ENCODE measurements around the gene MGST3.
"Not testable (repeated sequence)": the region's sequence is repeated elsewhere in the genome, so short reads cannot be mapped to it uniquely, and the experiment has no call there.

The MGST3 gene

DNA sequence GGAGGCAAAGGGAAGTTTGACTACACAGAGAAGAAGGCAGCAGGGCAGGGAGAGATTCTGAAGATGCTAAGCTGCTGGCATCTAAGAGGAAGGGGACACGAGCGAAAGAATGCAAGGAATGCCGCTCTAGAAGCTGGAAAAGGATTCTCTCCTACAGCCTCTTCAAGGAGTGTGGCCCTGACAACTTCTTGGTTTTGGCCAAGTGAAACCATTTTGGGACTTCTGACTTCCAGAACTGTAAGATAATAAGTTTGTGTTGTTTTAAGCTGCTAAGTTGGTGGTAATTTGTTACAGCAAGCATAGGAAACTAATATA lies 28.5 kb downstream of the MGST3 start:
- DNase-seq: no peak

DNA sequence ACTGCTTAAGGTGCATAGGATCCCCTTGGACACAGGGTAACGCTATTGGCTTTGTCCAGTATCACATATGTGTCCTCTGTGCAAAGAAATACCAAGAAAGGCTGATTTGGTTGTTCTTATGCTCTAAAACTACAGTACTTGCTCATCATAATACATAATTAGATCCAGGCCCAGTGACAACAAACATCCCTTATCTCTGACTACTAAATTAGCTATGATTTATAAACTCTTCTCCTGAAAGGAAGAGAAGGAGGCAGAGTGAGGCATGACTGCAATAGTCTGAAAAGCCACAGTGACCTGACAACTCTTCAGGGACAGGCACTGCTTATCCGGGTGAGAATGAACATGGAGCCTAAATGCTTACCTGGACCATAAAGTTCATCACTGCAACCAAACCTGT lies 30.7 kb downstream of the MGST3 start:
- no peak for DNase-seq

DNA sequence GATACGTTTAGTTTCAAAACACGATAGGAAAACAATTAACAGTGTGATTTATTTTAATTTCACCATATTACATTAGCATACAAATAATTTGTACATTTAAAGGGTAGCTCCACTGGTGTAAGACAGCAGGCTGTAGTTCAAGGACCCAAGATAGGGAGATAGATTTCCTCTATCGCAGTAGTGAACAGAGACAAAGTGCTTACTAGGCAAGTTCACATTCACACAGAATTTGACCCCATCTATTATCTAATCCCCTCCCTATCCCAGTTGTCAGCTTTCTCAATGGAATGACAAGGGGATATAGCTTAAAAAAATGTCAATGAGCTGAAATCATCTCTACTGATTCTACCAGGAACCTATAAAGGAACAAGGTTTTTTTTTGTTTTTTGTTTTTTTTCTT lies 31.2 kb downstream of the MGST3 start:
- DNase-seq: no peak

DNA sequence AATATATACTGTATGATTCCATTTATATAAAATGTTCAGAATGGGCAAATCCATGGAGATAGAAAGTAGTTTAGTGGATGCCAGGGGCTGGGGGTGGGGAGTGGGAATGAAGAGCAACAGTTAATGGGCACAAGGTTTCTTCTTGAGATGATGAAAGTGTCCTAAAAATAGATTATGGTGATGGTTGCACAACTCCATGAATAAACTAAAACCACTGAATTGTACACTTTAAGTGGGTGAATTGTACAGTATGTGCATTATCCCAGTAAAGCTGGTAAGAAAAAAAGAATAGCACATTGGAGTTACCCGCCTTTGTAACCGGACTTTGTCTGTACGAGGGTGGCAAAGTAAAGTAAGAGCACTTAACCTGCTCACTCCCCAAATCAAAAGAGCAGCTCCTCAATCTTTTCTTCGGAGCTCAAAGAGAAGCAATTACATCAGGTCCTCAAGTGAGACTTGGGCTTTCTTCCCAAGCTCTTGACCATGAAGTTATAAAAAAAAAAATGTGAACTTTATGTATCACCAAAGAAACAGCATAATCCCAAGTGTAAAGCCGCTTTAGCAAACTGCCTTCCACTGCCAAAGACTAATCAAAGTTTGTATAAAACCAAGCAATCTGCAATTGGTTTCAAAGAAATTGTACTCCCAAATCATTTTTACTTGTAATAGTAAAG lies 35.3 kb downstream of the MGST3 start:
- DNase-seq: peak; percentile 42

DNA sequence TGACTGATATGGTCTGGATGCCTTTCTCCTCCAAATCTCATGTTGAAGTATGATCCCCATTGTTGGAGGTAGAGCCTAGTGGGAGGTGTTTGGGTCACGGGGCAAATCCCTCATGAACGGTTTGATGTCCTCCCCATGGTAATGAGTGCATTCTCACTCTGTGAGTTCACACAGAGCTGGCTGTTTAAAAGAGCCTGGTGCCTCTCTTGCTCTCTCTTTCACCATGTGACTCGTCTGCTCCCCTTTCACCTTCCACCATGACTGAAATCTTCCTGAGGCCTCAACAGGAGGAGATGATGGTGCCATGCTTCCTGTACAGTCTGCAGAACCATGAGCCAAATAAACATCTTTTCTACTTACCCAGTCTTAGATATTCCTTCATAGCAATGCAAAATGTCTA lies 37.1 kb downstream of the MGST3 start:
- DNase-seq: no peak

DNA sequence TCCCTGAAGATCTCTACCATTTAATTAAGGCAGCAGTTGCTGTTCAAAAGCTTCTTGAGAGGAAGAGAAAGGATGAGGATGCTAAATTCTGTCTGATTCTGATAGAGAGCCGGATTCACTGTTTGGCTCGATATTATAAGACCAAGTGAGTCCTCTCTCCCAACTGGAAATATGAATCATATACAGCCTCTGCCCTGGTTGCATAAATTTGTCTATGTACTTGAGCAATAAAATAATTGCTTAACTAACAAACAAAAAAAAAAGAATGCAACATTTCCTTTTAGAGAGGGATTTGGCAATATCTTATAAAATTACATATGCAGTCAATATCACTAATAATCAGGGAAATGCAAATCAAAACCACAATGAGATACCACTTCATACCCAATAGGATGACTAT lies 40.5 kb downstream of the MGST3 start:
- DNase-seq: no peak

DNA sequence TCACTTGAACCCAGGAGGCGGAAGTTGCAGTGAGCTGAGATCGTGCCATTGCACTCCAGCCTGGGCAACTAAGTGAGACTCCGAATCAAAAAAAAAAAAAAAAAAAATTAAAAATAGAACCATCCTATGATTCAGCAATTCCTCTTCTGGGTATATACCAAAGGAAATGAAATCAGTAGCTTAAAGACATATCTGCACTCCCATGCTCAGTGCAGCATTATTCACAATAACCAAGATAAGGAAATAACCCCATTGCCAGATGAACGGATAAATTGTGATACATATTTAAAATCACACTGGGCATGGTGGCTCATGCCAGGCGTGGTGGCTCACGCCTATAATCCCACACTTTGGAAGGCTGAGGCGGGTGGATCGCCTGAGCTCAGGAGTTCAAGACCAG lies 43.6 kb downstream of the MGST3 start:
- DNase-seq: peak; percentile 54

DNA sequence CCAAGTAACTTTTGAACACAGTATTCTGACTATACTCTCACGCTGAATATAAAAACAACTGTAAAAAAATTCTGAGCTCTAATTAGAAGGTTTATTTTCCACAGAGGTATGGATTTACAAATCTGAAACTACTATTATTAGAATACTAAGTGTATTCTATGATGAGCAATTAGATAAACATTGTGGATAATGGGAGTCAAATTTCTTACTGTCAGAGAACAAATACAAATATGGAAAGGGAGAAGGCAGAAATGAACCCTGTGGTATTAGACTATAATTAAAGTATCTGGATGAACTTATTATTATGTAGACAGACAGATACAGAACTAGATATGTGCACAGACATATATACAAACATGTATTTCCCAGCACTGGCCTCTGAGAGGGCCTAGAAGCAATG lies 44.8 kb downstream of the MGST3 start:
- no peak for DNase-seq

DNA sequence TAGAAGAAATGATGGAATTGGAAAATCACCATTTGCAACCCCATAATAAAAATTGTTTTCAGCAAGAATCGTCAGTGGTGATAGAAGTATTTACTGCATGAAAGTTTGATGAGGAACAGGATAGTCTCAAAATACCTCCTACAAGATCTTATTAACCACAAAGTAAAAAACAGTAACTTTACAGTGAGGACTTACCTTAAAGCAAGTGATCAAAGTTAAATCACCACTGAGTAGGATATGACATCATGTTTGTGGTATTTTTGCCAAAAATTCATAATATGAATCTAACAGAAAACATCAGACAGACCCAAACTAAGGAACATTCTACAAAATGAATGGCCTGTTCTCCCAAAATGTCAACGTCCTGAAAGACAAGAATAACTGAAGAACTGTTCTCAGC lies 47.5 kb downstream of the MGST3 start:
- DNase-seq: no peak

DNA sequence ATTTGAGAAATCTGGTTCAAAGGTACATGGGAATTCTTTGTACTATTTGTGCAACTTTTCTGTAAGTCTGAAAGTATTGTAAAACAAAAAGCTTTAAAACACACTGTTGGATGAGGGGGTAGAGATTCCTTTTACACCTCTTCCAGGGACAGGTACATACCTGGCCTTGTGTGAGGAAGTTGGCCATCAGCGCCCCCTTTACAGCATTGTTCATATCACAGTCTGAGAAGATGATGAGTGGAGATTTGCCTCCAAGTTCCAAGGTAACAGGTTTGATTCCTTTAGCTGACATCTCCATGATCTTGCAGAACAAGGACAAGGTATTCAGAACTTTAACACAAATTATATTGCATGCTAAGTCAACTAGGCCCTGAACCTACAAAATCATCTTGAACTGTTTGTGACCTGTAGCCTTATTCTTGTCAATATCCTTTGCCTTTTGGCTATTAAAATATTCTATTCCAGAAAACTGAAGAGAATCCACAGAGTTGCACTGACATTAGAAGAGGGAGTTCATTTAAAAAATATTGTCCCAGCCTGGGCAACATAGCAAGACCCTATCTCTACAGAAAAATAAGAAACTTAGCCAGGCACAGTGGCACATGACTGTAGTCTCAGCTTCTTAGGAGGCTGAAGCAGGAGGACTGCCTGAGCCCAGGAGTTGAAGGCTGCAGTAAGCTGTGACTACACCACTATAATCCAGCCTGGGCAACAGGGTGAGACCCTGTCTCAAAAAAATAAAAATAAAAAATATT lies 48.4 kb downstream of the MGST3 start:
- DNase-seq: no peak

DNA sequence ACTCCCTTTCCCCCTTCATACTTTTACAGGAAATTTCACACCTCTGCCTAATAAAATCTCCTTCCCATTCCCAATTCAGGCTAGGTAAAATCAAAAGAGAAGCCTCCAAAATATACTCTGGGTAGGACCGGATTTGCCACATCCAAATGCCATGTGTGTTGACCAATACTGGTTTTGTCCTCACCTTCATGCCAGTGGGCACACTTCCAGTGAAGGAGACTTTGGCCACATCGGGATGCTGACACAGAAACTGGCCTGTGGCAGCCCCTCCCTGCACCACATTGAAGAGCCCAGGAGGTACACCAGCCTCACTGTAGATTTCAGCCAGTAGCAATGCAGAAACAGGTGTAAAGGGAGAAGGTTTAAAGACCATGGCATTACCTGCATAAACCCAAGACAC lies 49.3 kb downstream of the MGST3 start:
- no peak for DNase-seq

DNA sequence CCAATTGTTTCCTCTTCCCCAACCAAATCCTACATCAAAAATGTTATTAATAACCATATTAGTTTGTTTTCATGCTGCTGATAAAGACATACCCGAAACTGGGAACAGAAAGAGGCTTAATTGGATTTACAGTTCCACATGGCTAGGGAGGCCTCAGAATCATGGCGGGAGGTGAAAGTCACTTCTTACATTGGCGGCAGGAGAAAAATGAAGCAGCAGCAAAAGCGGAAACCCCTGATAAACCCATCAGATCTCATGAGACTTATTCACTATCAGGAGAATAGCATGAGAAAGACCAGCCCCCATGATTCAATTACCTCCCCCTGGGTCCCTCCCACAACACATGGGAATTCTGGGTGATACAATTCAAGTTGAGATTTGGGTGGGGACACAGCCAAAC lies 49.7 kb downstream of the MGST3 start:
- DNase-seq: not testable (repeated sequence)

DNA sequence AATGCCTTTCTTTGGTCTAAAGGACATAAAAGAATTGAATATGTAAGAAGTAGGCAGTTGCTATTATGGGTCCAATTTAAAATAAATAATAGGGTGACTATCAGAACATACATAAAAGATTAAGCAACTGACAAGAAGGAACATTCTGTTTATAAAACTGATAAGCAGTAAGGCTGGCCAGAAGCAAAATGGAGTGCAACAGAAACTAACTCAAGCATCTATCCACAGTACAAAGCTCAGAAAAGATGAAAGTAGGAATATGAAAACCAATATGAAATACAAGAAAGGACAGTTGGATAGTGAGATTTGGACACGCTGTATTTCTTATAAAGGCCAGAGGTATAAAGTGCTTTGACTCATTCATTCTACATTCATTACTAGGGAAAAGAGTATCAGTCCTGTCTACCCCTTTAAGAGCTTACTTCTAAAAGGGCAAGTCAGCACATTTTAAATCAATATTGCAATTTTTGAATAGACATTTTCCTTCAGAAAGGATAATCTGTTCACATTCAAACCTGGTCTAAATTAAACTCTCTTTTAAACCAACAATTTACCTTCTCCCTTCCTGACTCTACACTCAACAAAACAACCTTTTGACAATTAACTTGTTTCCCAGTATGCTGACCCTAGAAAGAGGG lies 52.9 kb downstream of the MGST3 start:
- DNase-seq: no peak

DNA sequence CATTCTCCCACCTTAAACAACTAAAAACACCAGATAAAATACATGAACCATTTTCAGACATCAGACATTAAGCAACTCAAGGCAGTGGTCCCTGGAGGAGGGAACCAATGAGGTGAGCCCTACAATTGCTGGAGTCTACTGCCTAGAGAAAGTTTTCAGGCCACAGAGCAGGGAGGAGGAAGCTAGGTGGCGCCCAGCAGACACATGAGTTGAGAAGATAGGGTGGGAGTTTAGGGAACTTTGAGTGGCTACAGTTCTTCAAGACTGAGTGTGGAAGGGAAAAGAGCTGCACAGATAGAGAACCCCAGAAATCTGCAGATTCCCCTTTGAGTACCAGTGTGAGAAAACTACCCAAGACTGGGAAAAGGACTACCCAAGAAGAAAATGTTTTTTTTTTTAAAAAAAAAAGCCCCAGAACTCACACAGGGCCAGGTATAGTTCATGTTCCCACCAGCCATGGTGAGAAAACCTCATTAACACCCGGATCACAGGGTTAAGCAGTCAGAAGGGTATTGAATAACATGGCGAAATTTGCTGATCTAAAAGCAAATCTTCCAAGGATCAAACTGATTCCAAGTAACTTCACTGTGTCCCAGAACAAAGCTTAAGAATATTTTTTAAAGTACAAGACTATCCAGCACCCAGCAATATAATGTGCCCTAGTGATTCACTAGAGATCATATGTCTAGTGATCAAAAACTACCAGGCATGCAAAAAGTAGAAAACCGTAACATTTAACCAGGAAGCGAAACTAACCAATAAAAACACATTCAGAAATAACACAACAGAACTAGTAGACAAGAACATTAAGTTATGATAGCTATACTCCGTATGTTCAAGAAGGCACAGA lies 55.3 kb downstream of the MGST3 start:
- DNase-seq: peak; percentile 71

DNA sequence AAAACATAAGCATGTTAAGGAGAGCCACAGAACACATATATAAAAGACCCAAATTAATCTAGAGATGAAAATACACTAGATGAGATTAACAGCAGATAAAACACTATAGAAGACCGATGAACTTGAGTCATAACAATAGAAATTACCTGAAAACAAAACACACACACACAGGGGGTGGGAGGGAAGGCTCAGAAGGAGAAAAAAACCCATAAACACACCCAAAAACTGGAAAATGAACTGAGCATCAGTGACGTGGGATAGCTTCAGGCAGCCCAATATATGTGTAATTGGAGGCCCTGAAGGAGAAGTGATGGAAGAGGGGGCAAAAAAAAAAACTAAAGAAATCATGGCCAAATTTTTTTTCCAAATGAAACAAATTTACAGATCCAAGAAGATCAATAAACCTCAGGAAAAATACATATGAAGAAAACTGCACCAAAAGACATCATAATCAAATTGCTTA lies 56.0 kb downstream of the MGST3 start:
- no peak for DNase-seq

DNA sequence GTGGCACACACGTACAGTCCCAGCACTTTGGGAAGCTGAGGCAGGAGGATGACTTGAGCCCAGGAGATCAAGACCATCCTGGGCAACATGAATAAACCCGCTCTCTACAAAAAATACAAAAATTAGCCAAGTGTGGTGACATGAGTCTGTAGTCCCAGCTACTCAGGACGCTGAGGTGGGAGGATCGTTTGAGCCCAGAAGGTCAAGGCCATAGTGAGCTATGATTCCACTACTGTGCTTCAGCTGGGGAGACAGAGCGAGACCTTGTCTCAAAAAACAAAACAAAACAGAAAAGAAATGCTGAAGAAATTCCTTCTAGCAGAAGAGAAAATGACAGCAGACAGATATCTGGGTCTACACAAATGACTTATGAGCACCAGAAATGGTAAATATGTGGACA lies 57.0 kb downstream of the MGST3 start:
- no peak for DNase-seq

DNA sequence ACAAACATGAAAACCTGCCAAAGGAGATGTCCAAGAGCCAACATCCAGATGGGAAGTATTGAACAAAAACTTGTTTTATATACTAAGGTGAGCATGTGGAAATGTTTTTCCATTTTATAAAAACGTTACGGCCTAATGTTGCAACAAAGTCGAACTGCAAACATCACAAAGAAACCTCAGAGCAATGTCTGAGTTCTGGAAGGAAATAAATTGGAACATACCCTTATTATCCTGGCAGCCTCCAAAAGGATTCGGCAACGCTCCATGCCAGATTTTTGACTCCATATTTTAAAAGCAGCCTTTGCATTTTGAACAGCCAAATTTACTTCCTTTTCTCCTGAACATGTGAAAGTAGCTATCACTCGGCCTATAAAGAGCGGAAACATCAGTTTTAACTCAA lies 64.0 kb downstream of the MGST3 start:
- DNase-seq: no peak

DNA sequence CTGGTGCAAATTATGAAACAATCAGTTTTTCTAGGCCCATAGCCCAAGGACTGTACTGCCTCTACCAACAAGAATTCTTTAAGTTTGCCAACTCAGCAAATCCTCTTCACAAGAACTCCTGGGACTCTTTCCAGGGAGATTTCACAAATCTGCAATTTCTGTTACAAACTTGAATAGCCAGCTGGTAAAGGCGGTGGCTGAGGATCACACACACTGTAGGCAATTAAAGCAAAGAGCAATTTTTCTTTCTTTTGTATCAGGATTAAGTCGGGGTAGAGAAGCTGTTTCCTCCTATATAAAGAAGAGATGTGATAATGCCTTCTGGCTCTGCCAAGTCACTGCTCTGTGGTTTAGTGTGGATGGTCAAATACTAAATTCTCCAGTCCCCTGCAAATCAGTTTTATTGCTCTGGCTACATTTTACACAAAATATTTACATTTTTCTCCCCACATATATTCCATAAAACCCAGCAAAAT lies 65.6 kb downstream of the MGST3 start:
- DNase-seq: peak; percentile 60

DNA sequence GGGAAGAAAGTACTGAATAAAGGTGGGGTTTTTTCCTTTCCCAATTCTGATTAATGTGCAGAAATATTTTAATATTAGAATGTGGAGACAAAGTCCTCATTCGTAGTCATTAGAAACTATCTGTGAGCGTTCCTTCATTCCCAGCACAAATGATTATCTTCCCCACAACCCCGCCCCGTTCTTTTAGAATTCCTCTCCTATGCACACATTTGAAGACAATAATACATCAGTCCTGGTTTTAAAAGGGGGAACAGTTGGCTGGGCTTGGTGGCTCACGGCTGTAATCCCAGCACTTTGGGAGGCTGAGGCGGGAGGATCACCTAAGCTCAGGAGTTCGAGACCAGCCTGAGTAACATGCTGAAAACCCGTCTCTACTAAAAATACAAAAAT lies 66.5 kb downstream of the MGST3 start:
- DNase-seq: no peak

DNA sequence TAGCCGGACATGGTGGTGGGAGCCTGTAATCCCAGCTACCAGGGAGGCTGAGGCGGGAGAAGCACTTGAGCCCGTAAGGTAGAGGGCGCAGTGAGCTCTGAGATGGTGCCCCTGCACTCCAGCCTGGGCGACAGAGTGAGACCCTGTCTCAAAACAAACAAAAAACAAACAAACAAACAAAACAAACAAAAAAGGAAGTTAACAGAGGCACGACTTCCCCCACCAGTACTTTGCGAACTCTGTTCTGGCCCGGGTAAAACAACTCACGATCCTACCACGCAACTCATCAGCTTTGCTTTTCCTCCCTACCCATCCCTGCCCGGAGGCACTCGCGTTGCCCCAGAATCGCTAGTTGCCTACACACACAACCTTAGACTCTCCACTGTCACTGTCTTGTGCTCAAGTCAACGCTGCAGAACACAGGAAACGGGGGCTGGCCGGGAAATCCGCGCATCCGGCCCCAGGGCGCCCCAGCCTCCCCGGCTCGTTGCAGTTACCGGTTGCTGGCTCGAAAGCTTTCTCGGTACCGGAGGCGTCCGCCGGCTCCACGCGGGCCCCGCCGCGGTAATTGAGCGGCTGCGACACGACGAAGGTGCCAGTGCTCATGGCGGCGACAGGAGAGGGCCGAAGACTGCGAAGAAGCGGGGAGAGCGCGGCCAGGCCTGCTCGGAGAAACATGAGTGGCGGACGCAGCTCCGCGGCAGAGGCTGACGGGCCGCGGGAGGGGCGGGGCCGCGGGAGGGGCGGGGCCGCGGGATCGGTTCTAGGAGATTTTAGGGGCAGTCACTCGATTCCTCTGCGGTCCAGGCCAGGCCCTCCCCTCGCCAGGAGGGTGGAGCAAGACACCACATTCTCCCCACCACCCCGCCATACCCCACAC lies 67.1 kb downstream of the MGST3 start, which contains the start of gene ALDH9A1:
Gene ALDH9A1 (minus strand): TSS at position 682 of the 880 bp plus-strand sequence. CDS start 4 bp downstream, at position 678.
- DNase-seq: peak; percentile 93

DNA sequence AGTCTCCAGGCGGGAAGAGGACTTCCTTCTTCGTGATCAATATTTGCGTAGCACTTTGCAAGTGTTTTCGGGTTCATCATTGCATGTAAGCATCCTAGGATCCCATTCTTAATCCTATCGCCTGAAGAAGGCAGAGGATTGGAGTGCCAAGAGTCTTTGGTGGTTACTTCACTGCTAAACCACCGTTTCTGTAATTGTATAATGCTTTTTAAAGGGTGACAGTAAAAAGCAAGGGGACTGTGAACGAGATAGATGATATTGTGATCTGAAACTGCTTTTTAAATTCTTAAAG lies 67.7 kb downstream of the MGST3 start:
- DNase-seq: no peak

DNA sequence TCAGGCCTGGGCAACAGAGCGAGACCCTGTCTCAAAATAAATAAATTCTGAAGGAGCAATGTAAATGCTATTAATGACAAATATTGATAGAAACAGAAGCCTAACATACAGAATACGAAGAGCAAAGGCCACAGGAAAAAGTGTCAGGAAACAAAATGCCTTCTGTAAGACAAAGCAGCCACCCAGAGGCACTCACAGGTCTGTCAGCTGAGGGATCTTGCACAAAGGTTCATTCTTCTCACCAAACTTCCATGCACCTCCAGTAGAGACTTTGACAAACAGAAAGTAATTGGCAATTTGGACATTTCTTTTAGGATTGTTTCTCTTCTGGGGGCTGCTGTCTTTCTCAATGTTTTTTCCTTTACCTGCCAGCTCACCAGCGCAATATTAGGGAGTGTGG lies 68.5 kb downstream of the MGST3 start:
- peak; percentile 20 for DNase-seq

Measured in hematopoietic multipotent progenitor cell treated with erythropoietin and hydrocortisone succinate and interleukin-3 and kit ligand, for 6 days (in vitro differentiated cells).